Panc1 (cell line): Measurements from ENCODE around the gene PDE3A. TPM values are rescaled to one million over a fixed set of nuclear protein-coding genes. Genes with fewer than 3 reads are reported as not detected.

ENCODE experiments used
- ATAC-seq: fragments of 200-7000 bp; cut with Tn5 transposase; 2 replicates; pipeline ENCODE4 v1.9.1; 2020; ENCODE audit warnings: mild to moderate bottlenecking, moderate library complexity
- BruUV-seq: library from RNA; stranded (reverse); fragments of 400-500 nt; replicated peaks from 2 replicates; lab custom pipeline; 2021; lab: Mats Ljungman, UMichigan
- CTCF ChIA-PET: fragments of 300-600 bp; sonication (Branson Sonifier 250); formaldehyde crosslinking; loops from one replicate; lab custom pipeline; 2022; ENCODE audit warnings: antibody characterized with exemption; lab: Charles Lee
- POLR2A ChIA-PET: fragments of 300-600 bp; sonication (Branson Sonifier 250); formaldehyde crosslinking; loops from one replicate; lab custom pipeline; 2022; ENCODE audit warnings: antibody characterized with exemption; lab: Charles Lee
- DNase-seq: peaks from one replicate; pipeline ENCODE4 v3.0.0-alpha.2; 2010; ENCODE audit warnings: low read depth, low spot score
- H3K27ac ChIP-seq: 2 replicates; pipeline ENCODE4 v1.5.1; 2011; ENCODE audit warnings: mild to moderate bottlenecking, low read length, inconsistent platforms
- H3K27me3 ChIP-seq: fragments of 200-500 bp; sonication (Bioruptor generic); 2 replicates; pipeline ENCODE4 v1.6.0; 2014; ENCODE audit warnings: low read length, inconsistent platforms; ENCODE audit not compliant: control insufficient read depth, insufficient read depth
- H3K36me3 ChIP-seq: fragments of 200-500 bp; sonication (Bioruptor generic); 2 replicates; pipeline ENCODE4 v1.5.1; 2014; ENCODE audit warnings: inconsistent platforms, mild to moderate bottlenecking, low read length, moderate library complexity; ENCODE audit not compliant: control insufficient read depth, insufficient read depth
- H3K4me1 ChIP-seq: 2 replicates; pipeline ENCODE4 v1.5.1; 2011; ENCODE audit warnings: inconsistent platforms, mild to moderate bottlenecking, low read length, moderate library complexity; ENCODE audit not compliant: control insufficient read depth, insufficient read depth
- H3K4me3 ChIP-seq, 2 experiments: 2 replicates each; pipeline ENCODE4 v1.5.1; 2011 to 2012; ENCODE audit warnings: low read depth in 2 of 2, low read length in 2 of 2, mild to moderate bottlenecking in 2 of 2, inconsistent platforms in 1 of 2, moderate library complexity in 1 of 2
- H3K9me3 ChIP-seq: fragments of 200-500 bp; sonication (Bioruptor generic); 2 replicates; pipeline ENCODE4 v1.5.1; 2014; ENCODE audit warnings: low read depth, mild to moderate bottlenecking, inconsistent platforms, low read length, moderate library complexity; ENCODE audit not compliant: control insufficient read depth, insufficient read depth
- CTCF ChIP-seq: fragments of 450-650 bp; IDR thresholded peaks from 2 replicates; pipeline ENCODE4 v1.5.1; 2017; ENCODE audit warnings: mild to moderate bottlenecking
- POLR2AphosphoS5 ChIP-seq: IDR thresholded peaks from 2 replicates; pipeline ENCODE4 v1.6.1; 2012; ENCODE audit warnings: mild to moderate bottlenecking, low read depth, low read length, moderate library complexity
- REST ChIP-seq, 2 experiments: IDR thresholded peaks; 2 replicates each; pipeline ENCODE4 v1.6.1; 2011 to 2012; ENCODE audit warnings: low read depth in 2 of 2, control low read depth in 1 of 2, low read length in 1 of 2, mild to moderate bottlenecking in 1 of 2, moderate library complexity in 1 of 2; ENCODE audit not compliant: insufficient read depth in 1 of 2
- SIN3A ChIP-seq: IDR thresholded peaks from 2 replicates; pipeline ENCODE4 v1.6.1; 2012; ENCODE audit warnings: low read depth, mild to moderate bottlenecking, low read length, moderate library complexity, borderline replicate concordance; ENCODE audit not compliant: insufficient read depth
- TCF7L2 ChIP-seq: IDR thresholded peaks from 2 replicates; pipeline ENCODE4 v1.6.1; 2011; ENCODE audit warnings: mild to moderate bottlenecking, low read depth, low read length, inconsistent platforms
- in situ Hi-C: cut with HindIII; loops from 2 replicates; pipeline ENCODE4 v1.10.0; 2016; ENCODE audit warnings: low sequenced_read_pairs, low pct_unique_long_range_greater_than_20kb
- intact Hi-C: fragments of 100-400 bp; cut with micrococcal nuclease; formaldehyde crosslinking; loops from one replicate; pipeline ENCODE4 v1.10.0; 2022; ENCODE audit not compliant: unreplicated experiment
- total RNA-seq: library from RNA; stranded (reverse); gene quantifications from one replicate; pipeline ENCODE4 v1.2.1, GENCODE V29; 2021; ENCODE audit not compliant: unreplicated experiment

Gene PDE3A
- total RNA-seq, 1 experiment from 2014 or later: 0.03 TPM

- Histone ChIP-seq H3K27me3 (no peaks in the 10 kb centered on the region), H3K36me3 (no peaks in the 10 kb centered on the region), H3K4me1 (no peaks in the 10 kb centered on the region), H3K9me3 (no peaks in the 10 kb centered on the region), H3K27ac (no peak overlapping the region), H3K4me3 (no peak overlapping the region)
- BruUV-seq: no TSS peak
- no peak for ATAC-seq
- ChIA-PET CTCF (no interaction called here), POLR2A (no interaction called here)
- DNase-seq: no peak
- in situ Hi-C loops (no loop called here), intact Hi-C loops (no loop called here)
- no peak for TF ChIP-seq CTCF
- TF ChIP-seq SIN3A: no peak
- TF ChIP-seq REST (IDR thresholded peaks at IDR 0.05; ENCODE audit: insufficient read depth in 1 of 2, low read depth in 2 of 2, low read length in 1 of 2): no peak
- TF ChIP-seq POLR2AphosphoS5: no peak
- no peak for TF ChIP-seq TCF7L2
These were observed 121.9 kb downstream of the PDE3A start for GRCh38 chr12:20490213-20490612.

- ATAC-seq: no peak
- no TSS peak for BruUV-seq
- in situ Hi-C loops (no loop called here), intact Hi-C loops (no loop called here)
- Histone ChIP-seq H3K4me3 (no peak overlapping the region), H3K27me3 (no peaks in the 10 kb centered on the region), H3K4me1 (no peaks in the 10 kb centered on the region), H3K9me3 (no peaks in the 10 kb centered on the region), H3K36me3 (no peaks in the 10 kb centered on the region), H3K27ac (no peak overlapping the region)
- TF ChIP-seq REST (IDR thresholded peaks at IDR 0.05; ENCODE audit: insufficient read depth in 1 of 2, low read depth in 2 of 2, low read length in 1 of 2) (no peak), POLR2AphosphoS5 (no peak), SIN3A (no peak), CTCF (no peak), TCF7L2 (no peak)
- ChIA-PET POLR2A (interaction anchor here (0.6 kb wide), 1 partner anchor 236 kb away, joined by 4 read pairs; no protein-coding TSS in a partner anchor), CTCF (no interaction called here)
- DNase-seq: no peak
These were observed 123.0 kb downstream of the PDE3A start for GRCh38 chr12:20491290-20491689.
